ENCODE results near the gene RBFOX2.

DNA sequence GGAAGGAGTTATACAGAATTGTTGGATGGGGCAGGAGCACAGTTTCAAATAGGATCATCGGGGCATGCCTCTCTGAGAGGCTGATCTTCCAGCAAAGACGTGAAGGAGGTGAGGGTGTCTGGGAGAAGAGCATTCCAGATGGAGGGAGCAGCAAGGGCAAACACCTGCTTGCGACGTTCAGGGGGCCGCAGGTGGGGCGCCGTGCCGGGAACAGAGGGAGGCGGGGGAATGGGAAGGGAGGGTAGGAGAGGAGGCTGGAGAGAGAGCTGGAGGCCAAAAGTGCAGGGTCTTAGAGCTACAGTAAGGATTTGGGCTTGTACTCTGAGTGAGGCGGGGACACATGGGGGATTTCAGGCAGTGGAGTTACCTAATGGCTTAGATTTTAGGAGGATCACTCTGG lies 297.3 kb downstream of the RBFOX2 start:
- TF ChIP-seq EZH2 (IDR thresholded peaks at IDR 0.05) (no peak), POLR2AphosphoS5 (IDR thresholded peaks at IDR 0.05; ENCODE audit: borderline replicate concordance, low read depth, low read length) (no peak)

Measured in SK-N-MC (cell line).